GM18867 (cell line): ENCODE data around the gene RNU7-1.

ENCODE experiments used
- ATAC-seq: cut with Tn5 transposase; IDR thresholded peaks from one replicate; pipeline ENCODE4 v1.9.1; 2021; ENCODE audit warnings: mild to moderate bottlenecking, moderate library complexity; ENCODE audit not compliant: unreplicated experiment

The RNU7-1 gene

GRCh38 chr12:6963016-6963731, 19.6 kb downstream of the RNU7-1 start:
- no peak for ATAC-seq

GRCh38 chr12:6963791-6964413, 20.3 kb downstream of the RNU7-1 start:
- no peak for ATAC-seq

GRCh38 chr12:6964605-6965025, 21.0 kb downstream of the RNU7-1 start:
- no peak for ATAC-seq

- ATAC-seq = peak; percentile 49
These were observed 21.5 kb downstream of the RNU7-1 start for GRCh38 chr12:6965026-6965661.

- no peak for ATAC-seq
These were observed 22.1 kb downstream of the RNU7-1 start for GRCh38 chr12:6965714-6966113.

- no peak for ATAC-seq
These were observed 22.7 kb downstream of the RNU7-1 start for GRCh38 chr12:6966351-6966750.

- ATAC-seq = no peak
These were observed 24.1 kb downstream of the RNU7-1 start for GRCh38 chr12:6967651-6968100.

- no peak for ATAC-seq
These were observed 24.8 kb downstream of the RNU7-1 start for GRCh38 chr12:6968426-6968825.

- peak; percentile 6 for ATAC-seq
These were observed 26.5 kb downstream of the RNU7-1 start for GRCh38 chr12:6970096-6970527.

GRCh38 chr12:6974180-6974579, 30.6 kb downstream of the RNU7-1 start:
- ATAC-seq = no peak

- no peak for ATAC-seq
These were observed 31.8 kb downstream of the RNU7-1 start for GRCh38 chr12:6975297-6976032.

- no peak for ATAC-seq
These were observed 34.0 kb downstream of the RNU7-1 start for GRCh38 chr12:6977653-6978052.

- ATAC-seq = no peak
These were observed 34.6 kb downstream of the RNU7-1 start for GRCh38 chr12:6978188-6978587.

- no peak for ATAC-seq
These were observed 35.0 kb downstream of the RNU7-1 start for GRCh38 chr12:6978611-6979011.

GRCh38 chr12:6979021-6979420, 35.4 kb downstream of the RNU7-1 start:
- no peak for ATAC-seq

GRCh38 chr12:6979453-6979852, 35.8 kb downstream of the RNU7-1 start:
- ATAC-seq = no peak

- no peak for ATAC-seq
These were observed 36.5 kb downstream of the RNU7-1 start for GRCh38 chr12:6980075-6980474.

- ATAC-seq = no peak
These were observed 37.1 kb downstream of the RNU7-1 start for GRCh38 chr12:6980740-6981139.

GRCh38 chr12:6981152-6982052, 37.8 kb downstream of the RNU7-1 start:
- no peak for ATAC-seq

GRCh38 chr12:6982532-6982931, 38.9 kb downstream of the RNU7-1 start:
- ATAC-seq = no peak
